Left cardiac atrium (tissue), 4 donors: Measurements from ENCODE around the gene ASPG. TPM values are rescaled to one million over a fixed set of nuclear protein-coding genes. Genes with fewer than 3 reads are reported as not detected.

Source experiments
- ATAC-seq, 2 donors: fragments of 200-7000 bp; cut with Tn5 transposase; one replicate each; pipeline ENCODE4 v1.9.1; 2020; ENCODE audit warnings: mild to moderate bottlenecking in 2 of 2, moderate library complexity in 2 of 2
- DNase-seq: peaks from one replicate; pipeline ENCODE4 v3.0.0-alpha.2; 2020
- intact Hi-C, 2 donors: fragments of 100-400 bp; cut with DNase I; formaldehyde crosslinking; loops; one replicate each; pipeline versions ENCODE4 v1.14.1 to v1.15.1; 2022 to 2023
- total RNA-seq, 2 donors: library from RNA; stranded (reverse); fragmentation: NEBNext Ultra II Directional; extraction: Animal tissue kit (Norgen Biotek cat#: 25700); gene quantifications; one replicate each; pipeline ENCODE4 v1.2.1, GENCODE V29; 2021
- donor health status: DM: no; HTN: yes; CAD: no.
- donor health status: DM: no; HTN: yes; CAD: no; lungs with severe emphysema.
- donor health status: DM: yes; HTN: yes; CAD: no.
- donor health status: Dilated cardiomyopathy.

ASPG gene
- total RNA-seq, 2 donors from 2014 or later: 92.0 to 168 TPM

GRCh38 chr14:104091061-104091926 is 5.8 kb downstream of the ASPG start:
- intact Hi-C loops: no loop called here
- ATAC-seq (peak in 1 of 2 donors; percentile 12), DNase-seq (peak; percentile 64)

GRCh38 chr14:104091927-104092771 is 6.6 kb downstream of the ASPG start:
- DNase-seq (peak; percentile 16), ATAC-seq (no peak)
- intact Hi-C loops: no loop called here

GRCh38 chr14:104092931-104093365 is 7.4 kb downstream of the ASPG start:
- no peak for ATAC-seq
- DNase-seq: peak; percentile 15
- intact Hi-C loops: no loop called here

GRCh38 chr14:104093366-104094055 is 8.0 kb downstream of the ASPG start:
- peak; percentile 32 to 41 for ATAC-seq
- DNase-seq: peak; percentile 45
- intact Hi-C loops: no loop called here

GRCh38 chr14:104094056-104094708 is 8.7 kb downstream of the ASPG start:
- DNase-seq: no peak
- intact Hi-C loops: no loop called here
- ATAC-seq: no peak

- intact Hi-C loops: no loop called here
- peak; percentile 55 for DNase-seq
- peak; percentile 38 to 52 for ATAC-seq
These were observed 9.4 kb downstream of the ASPG start for GRCh38 chr14:104094709-104095425.

- no peak for ATAC-seq
- intact Hi-C loops: no loop called here
- DNase-seq: peak; percentile 22
These were observed 10.2 kb downstream of the ASPG start for GRCh38 chr14:104095426-104096310.

- intact Hi-C loops: no loop called here
- ATAC-seq (no peak), DNase-seq (peak; percentile 10)
These were observed 10.8 kb downstream of the ASPG start for GRCh38 chr14:104096318-104096717.

- ATAC-seq (no peak), DNase-seq (peak; percentile 15)
- intact Hi-C loops: no loop called here
These were observed 11.5 kb downstream of the ASPG start for GRCh38 chr14:104096751-104097700.

- intact Hi-C loops: no loop called here
- ATAC-seq (no peak), DNase-seq (peak; percentile 14)
These were observed 13.0 kb downstream of the ASPG start for GRCh38 chr14:104098272-104099095.

GRCh38 chr14:104099096-104100041 is 13.9 kb downstream of the ASPG start:
- ATAC-seq (no peak), DNase-seq (peak; percentile 17)
- intact Hi-C loops: no loop called here

GRCh38 chr14:104100171-104101085 is 14.9 kb downstream of the ASPG start:
- ATAC-seq (peak in 1 of 2 donors; percentile 25), DNase-seq (peak; percentile 18)
- intact Hi-C loops: no loop called here

- ATAC-seq (no peak), DNase-seq (peak; percentile 18)
- intact Hi-C loops: no loop called here
These were observed 15.7 kb downstream of the ASPG start for GRCh38 chr14:104101086-104101621.
